Uterus (tissue), 2 donors: ENCODE results near the gene MOB3C.

ENCODE experiments used
- POLR2A ChIP-seq, 2 donors: fragments of 450-650 bp; IDR thresholded peaks; one replicate each; pipeline ENCODE4 v1.6.1; 2016; ENCODE audit warnings: antibody characterized with exemption in 2 of 2, mild to moderate bottlenecking in 1 of 2, moderate library complexity in 1 of 2
- TF ChIP-seq, protein P1 (sequence below), 4 experiments: fragments of 200-600 bp in 2 of 4; fragments of 450-650 bp in 2 of 4; sonication (generic) in 2 of 4; IDR thresholded peaks; one replicate each; pipeline ENCODE4 v1.5.1; 2016 to 2019; ENCODE audit warnings: antibody characterized with exemption in 4 of 4, mild to moderate bottlenecking in 2 of 4, moderate library complexity in 1 of 4

DNA sequence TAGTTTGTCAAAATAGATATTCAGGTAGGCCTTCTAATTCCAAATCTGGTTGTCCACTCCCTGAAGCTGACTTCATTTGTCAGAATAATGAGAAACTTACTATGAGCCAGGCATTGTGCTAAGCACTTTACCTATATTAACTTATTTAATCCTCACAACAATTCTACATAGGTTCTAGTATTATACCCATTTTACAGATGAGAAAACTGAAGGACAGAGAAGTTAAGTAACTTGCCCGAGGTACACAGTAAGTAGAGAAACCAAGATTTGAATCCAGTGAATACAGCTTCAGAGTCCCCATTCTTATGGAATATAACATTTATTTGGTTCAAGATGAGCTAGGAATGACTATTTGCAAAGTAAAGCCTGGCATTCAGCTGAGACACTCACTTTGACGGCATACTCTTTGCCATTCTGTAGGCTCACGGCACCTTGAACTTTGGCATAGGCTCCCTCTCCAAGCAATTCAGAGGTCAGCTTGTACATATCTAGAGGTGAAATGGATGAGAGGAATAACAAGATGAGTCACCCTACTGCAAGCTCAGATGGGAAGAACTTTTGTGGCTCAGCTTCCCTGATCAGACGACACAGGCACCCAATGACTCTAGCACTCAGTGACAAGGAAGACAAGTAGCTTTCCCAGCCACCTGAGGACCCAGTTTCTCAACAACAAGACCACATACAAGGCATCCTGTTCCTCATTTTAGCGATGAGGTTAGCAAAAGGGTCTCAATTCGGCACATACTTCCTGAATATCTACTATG is 36.3 kb downstream of the MOB3C start:
- TF ChIP-seq, protein P1, sequence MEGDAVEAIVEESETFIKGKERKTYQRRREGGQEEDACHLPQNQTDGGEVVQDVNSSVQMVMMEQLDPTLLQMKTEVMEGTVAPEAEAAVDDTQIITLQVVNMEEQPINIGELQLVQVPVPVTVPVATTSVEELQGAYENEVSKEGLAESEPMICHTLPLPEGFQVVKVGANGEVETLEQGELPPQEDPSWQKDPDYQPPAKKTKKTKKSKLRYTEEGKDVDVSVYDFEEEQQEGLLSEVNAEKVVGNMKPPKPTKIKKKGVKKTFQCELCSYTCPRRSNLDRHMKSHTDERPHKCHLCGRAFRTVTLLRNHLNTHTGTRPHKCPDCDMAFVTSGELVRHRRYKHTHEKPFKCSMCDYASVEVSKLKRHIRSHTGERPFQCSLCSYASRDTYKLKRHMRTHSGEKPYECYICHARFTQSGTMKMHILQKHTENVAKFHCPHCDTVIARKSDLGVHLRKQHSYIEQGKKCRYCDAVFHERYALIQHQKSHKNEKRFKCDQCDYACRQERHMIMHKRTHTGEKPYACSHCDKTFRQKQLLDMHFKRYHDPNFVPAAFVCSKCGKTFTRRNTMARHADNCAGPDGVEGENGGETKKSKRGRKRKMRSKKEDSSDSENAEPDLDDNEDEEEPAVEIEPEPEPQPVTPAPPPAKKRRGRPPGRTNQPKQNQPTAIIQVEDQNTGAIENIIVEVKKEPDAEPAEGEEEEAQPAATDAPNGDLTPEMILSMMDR (IDR thresholded peaks at IDR 0.05): no peak
- no peak for TF ChIP-seq POLR2A (IDR thresholded peaks at IDR 0.05)
